ENCODE measurements around the gene LIMK2.
"Not testable (repeated sequence)": the region's sequence is repeated elsewhere in the genome, so short reads cannot be mapped to it uniquely, and the experiment has no call there.

LIMK2 gene

GRCh38 chr22:31211862-31212730 is at the start of gene LIMK2:
Gene LIMK2, plus strand, starts transcription at chr22:31212298. Its CDS starts 111 bp downstream, at chr22:31212409.
- peak within 1 kb of the TSS; percentile 92 for H3K4me3 ChIP-seq
- H3K36me3 ChIP-seq (replicated peaks) = no peaks in the 10 kb centered on the region
- H3K27me3 ChIP-seq (ENCODE audit: low read depth) = no peaks in the 10 kb centered on the region
- no peaks in the 10 kb centered on the region for H3K9me3 ChIP-seq
- peak; percentile 87 to 98 for DNase-seq (ENCODE audit: low spot score in 2 of 2)
- H3K4me1 ChIP-seq = peaks cover 5% of the 10 kb centered on the region
- in situ Hi-C loops (cut with MboI; ENCODE audit: low sequenced_read_pairs) = no loop called here

GRCh38 chr22:31170971-31171370 is 41.1 kb upstream of the LIMK2 start:
- no peak for DNase-seq (ENCODE audit: low spot score in 2 of 2)
- in situ Hi-C loops (cut with MboI; ENCODE audit: low sequenced_read_pairs) = no loop called here
- H3K4me1 ChIP-seq = no peaks in the 10 kb centered on the region

GRCh38 chr22:31171734-31172133 is 40.4 kb upstream of the LIMK2 start:
- H3K4me1 ChIP-seq; H3K4me3 ChIP-seq; in situ Hi-C loops (cut with MboI; ENCODE audit: low sequenced_read_pairs); DNase-seq (ENCODE audit: low spot score in 2 of 2); H3K27me3 ChIP-seq (ENCODE audit: low read depth); H3K9me3 ChIP-seq: not testable (repeated sequence)
- H3K36me3 ChIP-seq (replicated peaks) = peaks cover 11% of the 10 kb centered on the region; the same call in 1 of the 2 replicates

More at GRCh38 chr22:31170971-31171370, 41.1 kb upstream of the LIMK2 start:
- H3K27me3 ChIP-seq (ENCODE audit: low read depth) = no peaks in the 10 kb centered on the region
- H3K4me3 ChIP-seq = no peak overlapping the region
- peaks cover 11% of the 10 kb centered on the region for H3K36me3 ChIP-seq (replicated peaks)
- no peaks in the 10 kb centered on the region for H3K9me3 ChIP-seq

GRCh38 chr22:31173386-31174145 is 38.5 kb upstream of the LIMK2 start:
- H3K36me3 ChIP-seq (replicated peaks) = peaks cover 10% of the 10 kb centered on the region
- H3K27me3 ChIP-seq (ENCODE audit: low read depth) = no peaks in the 10 kb centered on the region
- no peaks in the 10 kb centered on the region for H3K9me3 ChIP-seq
- H3K4me1 ChIP-seq = no peaks in the 10 kb centered on the region
- in situ Hi-C loops (cut with MboI; ENCODE audit: low sequenced_read_pairs) = no loop called here
- no peak overlapping the region for H3K4me3 ChIP-seq
- DNase-seq (ENCODE audit: low spot score in 2 of 2) = no peak

GRCh38 chr22:31176923-31177322 is 35.2 kb upstream of the LIMK2 start:
- in situ Hi-C loops (cut with MboI; ENCODE audit: low sequenced_read_pairs) = no loop called here
- no peak for DNase-seq (ENCODE audit: low spot score in 2 of 2)
- Histone ChIP-seq H3K4me1 (no peaks in the 10 kb centered on the region), H3K9me3 (no peaks in the 10 kb centered on the region), H3K36me3 (replicated peaks) (peaks cover 15% of the 10 kb centered on the region), H3K4me3 (no peak overlapping the region), H3K27me3 (ENCODE audit: low read depth) (no peaks in the 10 kb centered on the region)

- Histone ChIP-seq H3K36me3 (replicated peaks) (peaks cover 19% of the 10 kb centered on the region), H3K9me3 (no peaks in the 10 kb centered on the region), H3K4me1 (no peaks in the 10 kb centered on the region), H3K27me3 (ENCODE audit: low read depth) (no peaks in the 10 kb centered on the region), H3K4me3 (no peak overlapping the region)
- DNase-seq (ENCODE audit: low spot score in 2 of 2) = no peak
- in situ Hi-C loops (cut with MboI; ENCODE audit: low sequenced_read_pairs) = no loop called here
Measured at GRCh38 chr22:31177420-31178162, 34.5 kb upstream of the LIMK2 start.

- H3K4me1 ChIP-seq = no peaks in the 10 kb centered on the region
- no peaks in the 10 kb centered on the region for H3K27me3 ChIP-seq (ENCODE audit: low read depth)
- peaks cover 20% of the 10 kb centered on the region for H3K36me3 ChIP-seq (replicated peaks)
- in situ Hi-C loops (cut with MboI; ENCODE audit: low sequenced_read_pairs) = no loop called here
- H3K4me3 ChIP-seq = no peak overlapping the region
- no peaks in the 10 kb centered on the region for H3K9me3 ChIP-seq
- DNase-seq (ENCODE audit: low spot score in 2 of 2) = no peak
Measured at GRCh38 chr22:31178859-31179258, 33.2 kb upstream of the LIMK2 start.

- peaks cover 16% of the 10 kb centered on the region for H3K36me3 ChIP-seq (replicated peaks)
- H3K4me1 ChIP-seq = no peaks in the 10 kb centered on the region
- no peaks in the 10 kb centered on the region for H3K27me3 ChIP-seq (ENCODE audit: low read depth)
- in situ Hi-C loops (cut with MboI; ENCODE audit: low sequenced_read_pairs) = no loop called here
- no peak overlapping the region for H3K4me3 ChIP-seq
- no peak for DNase-seq (ENCODE audit: low spot score in 2 of 2)
- H3K9me3 ChIP-seq = no peaks in the 10 kb centered on the region
Measured at GRCh38 chr22:31179345-31179744, 32.8 kb upstream of the LIMK2 start.

- Histone ChIP-seq H3K36me3 (replicated peaks) (peaks cover 8% of the 10 kb centered on the region; the same call in 1 of the 2 replicates), H3K27me3 (ENCODE audit: low read depth) (no peaks in the 10 kb centered on the region), H3K4me3 (no peak overlapping the region), H3K4me1 (no peaks in the 10 kb centered on the region), H3K9me3 (no peaks in the 10 kb centered on the region)
- in situ Hi-C loops (cut with MboI; ENCODE audit: low sequenced_read_pairs) = no loop called here
- no peak for DNase-seq (ENCODE audit: low spot score in 2 of 2)
Measured at GRCh38 chr22:31184015-31184414, 28.1 kb upstream of the LIMK2 start.

- in situ Hi-C loops (cut with MboI; ENCODE audit: low sequenced_read_pairs) = no loop called here
- DNase-seq (ENCODE audit: low spot score in 2 of 2) = no peak
- Histone ChIP-seq H3K36me3 (replicated peaks) (peaks cover 8% of the 10 kb centered on the region; the same call in 1 of the 2 replicates), H3K9me3 (no peaks in the 10 kb centered on the region), H3K4me1 (no peaks in the 10 kb centered on the region), H3K27me3 (ENCODE audit: low read depth) (no peaks in the 10 kb centered on the region), H3K4me3 (no peak overlapping the region)
Measured at GRCh38 chr22:31185056-31185455, 27.0 kb upstream of the LIMK2 start.

GRCh38 chr22:31187627-31188026 is 24.5 kb upstream of the LIMK2 start:
- Histone ChIP-seq H3K27me3 (ENCODE audit: low read depth) (no peaks in the 10 kb centered on the region), H3K4me3 (no peak overlapping the region)

GRCh38 chr22:31192513-31192912 is 19.6 kb upstream of the LIMK2 start:
- H3K4me3 ChIP-seq = no peak overlapping the region
- no peak for DNase-seq (ENCODE audit: low spot score in 2 of 2)
- H3K27me3 ChIP-seq (ENCODE audit: low read depth) = no peaks in the 10 kb centered on the region
- in situ Hi-C loops (cut with MboI; ENCODE audit: low sequenced_read_pairs) = no loop called here
- H3K36me3 ChIP-seq (replicated peaks) = no peaks in the 10 kb centered on the region
- H3K4me1 ChIP-seq = no peaks in the 10 kb centered on the region
- H3K9me3 ChIP-seq = no peaks in the 10 kb centered on the region

More at GRCh38 chr22:31187627-31188026, 24.5 kb upstream of the LIMK2 start:
- H3K9me3 ChIP-seq = no peaks in the 10 kb centered on the region
- in situ Hi-C loops (cut with MboI; ENCODE audit: low sequenced_read_pairs) = no loop called here
- no peaks in the 10 kb centered on the region for H3K4me1 ChIP-seq
- 0 out of 2 replicates have a peak, but pooled peaks cover under 1% of the 10 kb centered on the region for H3K36me3 ChIP-seq (replicated peaks)
- DNase-seq (ENCODE audit: low spot score in 2 of 2) = no peak

- no peak for DNase-seq (ENCODE audit: low spot score in 2 of 2)
- Histone ChIP-seq H3K4me3 (no peak overlapping the region), H3K4me1 (no peaks in the 10 kb centered on the region), H3K36me3 (replicated peaks) (no peaks in the 10 kb centered on the region), H3K9me3 (no peaks in the 10 kb centered on the region), H3K27me3 (ENCODE audit: low read depth) (no peaks in the 10 kb centered on the region)
- in situ Hi-C loops (cut with MboI; ENCODE audit: low sequenced_read_pairs) = no loop called here
Measured at GRCh38 chr22:31193092-31193491, 19.0 kb upstream of the LIMK2 start.
